ENCODE measurements around the gene SLC16A3. TPM values are rescaled to one million over a fixed set of nuclear protein-coding genes. Genes with fewer than 3 reads are reported as not detected.

The SLC16A3 gene
- total RNA-seq, 4 donors from 2014 or later: 18.8 to 32.9 (median 21.7) TPM

DNA sequence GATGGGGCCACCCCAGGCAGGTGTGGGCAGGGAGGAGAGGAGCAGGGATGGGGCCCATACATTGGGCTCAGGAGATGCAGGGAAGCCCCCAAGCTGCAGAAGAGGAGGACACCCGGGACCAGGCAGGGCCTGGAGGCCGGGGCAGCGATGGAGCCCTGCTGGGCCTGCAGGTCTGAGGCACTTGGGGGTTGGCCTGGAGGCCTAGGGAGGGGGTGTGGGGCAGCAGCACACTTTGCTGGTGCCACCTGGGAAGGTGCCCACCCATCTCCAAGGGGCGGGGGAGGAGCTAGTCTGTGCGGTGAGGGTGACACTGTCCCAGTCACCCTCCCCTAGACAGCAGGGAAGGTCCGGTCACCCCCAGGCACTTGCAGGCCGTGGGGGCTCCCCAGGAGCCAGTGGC is 9.8 kb upstream of the SLC16A3 start:
- 83 to 95% methylated on average over 1 to 4 of the region's 7 CpGs for WGBS, 2 donors
- H3K36me3 ChIP-seq: no peaks in the 10 kb centered on the region
- intact Hi-C loops (cut with DNase I): no loop called here
- H3K4me3 ChIP-seq: no peak overlapping the region
- no peaks in the 10 kb centered on the region for H3K27me3 ChIP-seq
- H3K9me3 ChIP-seq: no peaks in the 10 kb centered on the region
- TF ChIP-seq, protein P1, sequence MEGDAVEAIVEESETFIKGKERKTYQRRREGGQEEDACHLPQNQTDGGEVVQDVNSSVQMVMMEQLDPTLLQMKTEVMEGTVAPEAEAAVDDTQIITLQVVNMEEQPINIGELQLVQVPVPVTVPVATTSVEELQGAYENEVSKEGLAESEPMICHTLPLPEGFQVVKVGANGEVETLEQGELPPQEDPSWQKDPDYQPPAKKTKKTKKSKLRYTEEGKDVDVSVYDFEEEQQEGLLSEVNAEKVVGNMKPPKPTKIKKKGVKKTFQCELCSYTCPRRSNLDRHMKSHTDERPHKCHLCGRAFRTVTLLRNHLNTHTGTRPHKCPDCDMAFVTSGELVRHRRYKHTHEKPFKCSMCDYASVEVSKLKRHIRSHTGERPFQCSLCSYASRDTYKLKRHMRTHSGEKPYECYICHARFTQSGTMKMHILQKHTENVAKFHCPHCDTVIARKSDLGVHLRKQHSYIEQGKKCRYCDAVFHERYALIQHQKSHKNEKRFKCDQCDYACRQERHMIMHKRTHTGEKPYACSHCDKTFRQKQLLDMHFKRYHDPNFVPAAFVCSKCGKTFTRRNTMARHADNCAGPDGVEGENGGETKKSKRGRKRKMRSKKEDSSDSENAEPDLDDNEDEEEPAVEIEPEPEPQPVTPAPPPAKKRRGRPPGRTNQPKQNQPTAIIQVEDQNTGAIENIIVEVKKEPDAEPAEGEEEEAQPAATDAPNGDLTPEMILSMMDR (IDR thresholded peaks at IDR 0.05): no peak
- no peak for TF ChIP-seq POLR2A (IDR thresholded peaks at IDR 0.05)
- DNase-seq: no peak
- no peak overlapping the region for H3K27ac ChIP-seq
- H3K4me1 ChIP-seq: peaks cover 24 to 34% (median 27%) of the 10 kb centered on the region in 3 donors

DNA sequence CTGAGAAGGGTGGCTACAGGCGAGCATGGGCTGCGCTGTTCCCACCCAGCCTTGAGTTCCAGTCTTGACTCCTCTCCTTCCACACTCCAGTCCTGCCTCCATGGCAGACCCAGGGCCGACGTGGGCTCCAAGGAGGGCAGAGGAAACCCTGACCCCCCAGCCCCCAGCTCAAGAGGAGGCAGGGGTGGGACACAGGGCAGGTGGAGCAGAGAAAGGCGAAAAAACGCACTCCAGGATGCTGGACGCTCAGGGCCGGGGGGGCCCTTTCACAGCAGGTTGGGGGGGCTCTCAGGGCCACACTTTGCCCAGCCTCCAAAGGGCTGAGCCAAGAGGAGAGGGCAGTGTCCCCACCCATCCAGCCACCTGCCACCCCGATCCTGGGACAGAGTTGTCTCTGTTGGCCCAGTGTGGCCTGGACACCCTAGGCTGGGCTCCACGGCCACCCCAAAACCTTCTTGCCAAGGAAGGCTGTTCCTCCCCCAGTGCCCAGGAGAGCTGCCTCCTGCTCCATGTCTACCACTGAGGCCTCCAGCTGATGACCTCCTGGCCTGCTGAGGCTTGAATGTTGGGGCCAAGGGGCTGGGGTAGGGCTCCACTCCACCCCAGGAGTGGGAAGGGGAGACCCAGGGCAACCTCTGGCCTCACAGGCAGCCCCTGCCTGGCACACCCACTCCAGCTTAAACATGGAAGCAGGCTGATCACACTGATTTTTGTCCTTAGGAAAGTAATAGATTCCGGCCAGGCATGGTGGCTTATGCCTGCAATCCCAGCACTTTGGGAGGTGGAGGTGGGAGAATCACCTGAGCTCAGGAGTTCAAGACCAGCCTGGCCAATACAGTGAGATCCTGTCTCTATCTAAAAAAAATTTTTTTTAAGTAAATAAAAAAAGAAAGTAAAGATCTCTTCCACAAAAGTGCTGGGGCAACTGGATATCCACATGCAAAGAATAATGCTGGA is 8.8 kb upstream of the SLC16A3 start:
- intact Hi-C loops (cut with DNase I): no loop called here
- H3K36me3 ChIP-seq: no peaks in the 10 kb centered on the region
- 90 to 100% methylated on average over 1 to 2 of the region's 11 CpGs for WGBS, 2 donors
- TF ChIP-seq POLR2A (IDR thresholded peaks at IDR 0.05): no peak
- TF ChIP-seq, protein P1 (IDR thresholded peaks at IDR 0.05): no peak
- peaks cover 24 to 30% (median 26%) of the 10 kb centered on the region in 3 donors for H3K4me1 ChIP-seq
- DNase-seq: no peak
- H3K27ac ChIP-seq: no peak overlapping the region
- no peaks in the 10 kb centered on the region for H3K27me3 ChIP-seq
- H3K9me3 ChIP-seq: peaks cover 0 to 3% (median 0%) of the 10 kb centered on the region in 3 donors
- no peak overlapping the region for H3K4me3 ChIP-seq

DNA sequence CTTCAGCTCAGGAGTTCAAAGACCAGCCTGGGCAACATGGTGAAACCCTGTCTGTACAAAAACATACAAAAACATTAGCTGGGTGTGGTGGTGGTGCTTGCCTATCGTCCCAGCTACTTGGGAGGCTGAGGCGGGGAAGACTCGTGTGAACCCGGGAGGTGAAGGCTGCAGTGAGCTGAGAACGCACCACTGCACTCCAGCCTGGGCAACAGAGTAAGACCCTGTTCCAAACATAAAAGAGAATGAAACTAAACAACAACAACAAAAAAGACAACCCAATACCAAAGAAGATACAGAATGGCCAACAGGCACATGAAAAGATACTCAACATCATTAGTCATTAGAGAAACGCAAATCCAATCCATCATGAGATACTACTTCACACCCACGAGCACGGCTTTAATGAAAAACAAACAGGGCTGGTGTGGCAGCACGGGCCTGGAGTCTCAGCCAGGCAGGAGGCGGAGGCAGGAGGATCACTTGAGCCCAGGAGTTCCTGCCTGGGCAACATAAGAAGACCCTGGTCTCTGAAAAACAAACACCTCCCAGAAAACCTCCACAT is 7.4 kb upstream of the SLC16A3 start:
- intact Hi-C loops (cut with DNase I): no loop called here
- Histone ChIP-seq H3K9me3 (peaks cover 0 to 3% (median 0%) of the 10 kb centered on the region in 3 donors), H3K27ac (no peak overlapping the region), H3K36me3 (no peaks in the 10 kb centered on the region), H3K27me3 (no peaks in the 10 kb centered on the region), H3K4me1 (peaks cover 14 to 16% (median 16%) of the 10 kb centered on the region in 3 donors), H3K4me3 (no peak overlapping the region)
- DNase-seq: no peak
- 63 to 68% methylated on average over 10 of the region's 10 CpGs for WGBS, 2 donors
- no peak for TF ChIP-seq POLR2A (IDR thresholded peaks at IDR 0.05)
- TF ChIP-seq, protein P1 (IDR thresholded peaks at IDR 0.05): no peak

DNA sequence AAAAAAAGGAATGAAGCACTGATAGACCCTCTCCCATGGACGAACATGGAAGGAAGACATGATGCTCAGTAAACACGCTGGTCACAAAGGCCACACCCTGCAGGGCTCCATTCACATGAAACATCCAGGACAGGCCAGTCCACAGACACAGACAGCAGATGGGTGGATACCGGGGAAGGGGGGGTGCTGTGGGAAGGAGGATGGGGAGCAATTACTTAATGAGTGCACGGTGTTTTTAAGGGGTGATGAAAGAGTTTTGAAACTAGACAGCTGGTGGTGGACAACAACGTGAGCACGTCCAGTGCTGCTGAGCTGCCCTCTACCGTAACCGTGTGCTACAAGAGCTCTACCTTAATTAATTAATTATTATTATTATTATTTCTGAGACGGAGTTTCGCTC is 6.0 kb upstream of the SLC16A3 start:
- peaks cover 0 to 2% (median 0%) of the 10 kb centered on the region in 4 donors for H3K27me3 ChIP-seq
- peaks cover 0 to 3% (median 0%) of the 10 kb centered on the region in 3 donors for H3K9me3 ChIP-seq
- intact Hi-C loops (cut with DNase I): no loop called here
- peaks cover 0 to 5% (median 3%) of the 10 kb centered on the region in 3 donors for H3K4me1 ChIP-seq
- 53 to 61% methylated on average over 10 of the region's 10 CpGs for WGBS, 2 donors
- no peak for DNase-seq
- H3K4me3 ChIP-seq: no peak overlapping the region
- H3K36me3 ChIP-seq: no peaks in the 10 kb centered on the region
- TF ChIP-seq POLR2A (IDR thresholded peaks at IDR 0.05): no peak
- TF ChIP-seq, protein P1 (IDR thresholded peaks at IDR 0.05): no peak
- no peak overlapping the region for H3K27ac ChIP-seq

DNA sequence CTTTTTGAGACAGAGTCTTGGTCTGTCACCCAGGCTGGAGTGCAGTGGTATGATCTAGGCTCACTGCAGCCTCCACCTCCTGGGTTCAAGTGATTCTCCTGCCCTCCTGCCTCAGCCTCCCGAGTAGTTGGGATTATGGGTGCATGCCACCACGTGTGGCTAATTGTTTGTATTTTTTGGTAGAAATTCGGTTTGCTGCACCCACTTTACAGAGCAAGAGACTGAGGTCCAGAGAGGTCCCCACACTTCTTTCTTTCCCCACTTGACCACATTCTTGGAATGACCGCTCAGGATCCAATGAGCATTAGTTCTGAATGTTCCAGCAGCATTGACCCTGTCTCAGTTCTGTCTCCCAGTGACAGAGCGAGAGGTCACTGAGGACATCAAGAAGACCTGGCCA is 5.3 kb upstream of the SLC16A3 start:
- no peaks in the 10 kb centered on the region for H3K36me3 ChIP-seq
- WGBS, 2 donors: 53 to 68% methylated on average over 3 to 5 of the region's 5 CpGs
- peaks cover 0 to 3% (median 0%) of the 10 kb centered on the region in 3 donors for H3K9me3 ChIP-seq
- no peak for TF ChIP-seq POLR2A (IDR thresholded peaks at IDR 0.05)
- TF ChIP-seq, protein P1 (IDR thresholded peaks at IDR 0.05): no peak
- no peak overlapping the region for H3K27ac ChIP-seq
- no peak overlapping the region for H3K4me3 ChIP-seq
- H3K4me1 ChIP-seq: peaks cover 5 to 10% (median 5%) of the 10 kb centered on the region in 3 donors
- intact Hi-C loops (cut with DNase I): no loop called here
- H3K27me3 ChIP-seq: peaks cover 0 to 9% (median 0%) of the 10 kb centered on the region in 4 donors
- DNase-seq: no peak

Measured in esophagus squamous epithelium (tissue), 5 donors.